GM12878 (cell line): Measurements from ENCODE around the gene PNPO. TPM values are rescaled to one million over a fixed set of nuclear protein-coding genes. Genes with fewer than 3 reads are reported as not detected.
"Not testable (repeated sequence)": the region's sequence is repeated elsewhere in the genome, so short reads cannot be mapped to it uniquely, and the experiment has no call there.

ENCODE experiments used
- ATAC-seq: fragments of 200-7000 bp; cut with Tn5 transposase; 3 replicates; pipeline ENCODE4 v1.9.1; 2020; ENCODE audit warnings: mild to moderate bottlenecking, moderate library complexity
- BruUV-seq: library from RNA; stranded (reverse); fragments of 400-500 nt; replicated peaks from 2 replicates; lab custom pipeline; 2021; lab: Mats Ljungman, UMichigan
- CTCF ChIA-PET: fragments of 300-600 bp; sonication (Branson Sonifier 250); formaldehyde crosslinking; extraction: SDS; loops from one replicate; lab custom pipeline; 2021; ENCODE audit warnings: inconsistent platforms; lab: Yijun Ruan, JAX
- POLR2A ChIA-PET: fragments of 350-600 bp; formaldehyde crosslinking; extraction: SDS; loops from one replicate; lab custom pipeline; 2021; ENCODE audit warnings: inconsistent platforms; lab: Charles Lee
- RAD21 ChIA-PET: fragments of 300-600 bp; sonication (Branson Sonifier 250); formaldehyde crosslinking; loops from one replicate; lab custom pipeline; 2023; ENCODE audit warnings: antibody characterized with exemption; ENCODE audit not compliant: unreplicated experiment; lab: Charles Lee
- SMC1A ChIA-PET: fragments of 300-600 bp; sonication (Branson Sonifier 250); formaldehyde crosslinking; loops from one replicate; lab custom pipeline; 2023; ENCODE audit not compliant: unreplicated experiment, uncharacterized antibody; lab: Charles Lee
- DNase-seq: peaks from one replicate; pipeline ENCODE4 v3.0.0-alpha.2; 2011; ENCODE audit warnings: low read depth, low spot score
- FAIRE-seq: peaks from 3 replicates; lab custom pipeline; 2011; peaks lifted over from hg19 to GRCh38; lab: Jason Lieb, UNC
- H2AFZ ChIP-seq: 2 replicates; pipeline ENCODE4 v1.6.0; 2011; ENCODE audit warnings: low read depth, low read length, control low read depth; ENCODE audit not compliant: control insufficient read depth
- H3K27ac ChIP-seq: 2 replicates; pipeline ENCODE4 v1.5.1; 2011; ENCODE audit warnings: control low read depth; ENCODE audit not compliant: control insufficient read depth, insufficient read depth
- H3K27me3 ChIP-seq, 2 experiments: replicated peaks in 1 of 2; 2 replicates each; pipeline versions ENCODE4 v1.6.0 to v1.6.1; 2011; ENCODE audit warnings: low read length in 1 of 2; ENCODE audit not compliant: control insufficient read depth in 2 of 2, insufficient read depth in 2 of 2
- H3K36me3 ChIP-seq, 2 experiments: 2 replicates each; pipeline ENCODE4 v1.5.1; 2011; ENCODE audit warnings: low read length in 1 of 2; ENCODE audit not compliant: control insufficient read depth in 2 of 2, insufficient read depth in 2 of 2
- H3K4me1 ChIP-seq: 2 replicates; pipeline ENCODE4 v1.6.1; 2011; ENCODE audit warnings: mild to moderate bottlenecking, low read length, moderate library complexity, mixed read lengths; ENCODE audit not compliant: control insufficient read depth, insufficient read depth
- H3K4me2 ChIP-seq: 2 replicates; pipeline ENCODE4 v1.6.0; 2011; ENCODE audit warnings: control low read depth; ENCODE audit not compliant: control insufficient read depth, insufficient read depth
- H3K4me3 ChIP-seq: fragments of 200-600 bp; sonication (generic); 2 replicates; pipeline ENCODE4 v1.5.1; 2016
- H3K79me2 ChIP-seq: 2 replicates; pipeline ENCODE4 v1.6.0; 2011; ENCODE audit warnings: low read length; ENCODE audit not compliant: control insufficient read depth, insufficient read depth
- H3K9ac ChIP-seq: 2 replicates; pipeline ENCODE4 v1.8.0; 2011; ENCODE audit warnings: low read length, control low read depth, mixed read lengths; ENCODE audit not compliant: control insufficient read depth, insufficient read depth
- H3K9me3 ChIP-seq: replicated peaks from 3 replicates; pipeline ENCODE4 v1.5.1; 2011; ENCODE audit warnings: mild to moderate bottlenecking, low read length; ENCODE audit not compliant: control insufficient read depth, insufficient read depth
- H4K20me1 ChIP-seq: 2 replicates; pipeline ENCODE4 v1.6.0; 2011; ENCODE audit not compliant: control insufficient read depth, insufficient read depth
- BCL3 ChIP-seq: IDR thresholded peaks from 2 replicates; pipeline ENCODE4 v1.6.1; 2011; ENCODE audit warnings: borderline replicate concordance, low read depth, mild to moderate bottlenecking, moderate library complexity, low read length; ENCODE audit not compliant: insufficient read depth, poor library complexity, severe bottlenecking
- MLLT1 ChIP-seq: fragments of 450-650 bp; IDR thresholded peaks from 2 replicates; pipeline ENCODE4 v1.6.1; 2016; ENCODE audit warnings: mild to moderate bottlenecking
- MTA2 ChIP-seq: fragments of 450-650 bp; IDR thresholded peaks from 2 replicates; pipeline ENCODE4 v1.6.1; 2016; ENCODE audit warnings: low read depth, mild to moderate bottlenecking, moderate library complexity
- MYC ChIP-seq: IDR thresholded peaks from 2 replicates; pipeline ENCODE4 v1.6.1; 2011; ENCODE audit warnings: mild to moderate bottlenecking, low read length, moderate library complexity, inconsistent platforms; ENCODE audit not compliant: insufficient read depth, insufficient replicate concordance, insufficient read length, severe bottlenecking
- NKRF ChIP-seq: fragments of 450-650 bp; conservative IDR thresholded peaks from 2 replicates; pipeline ENCODE4 v1.6.1; 2017; ENCODE audit warnings: mild to moderate bottlenecking, moderate library complexity
- POLR2A ChIP-seq: IDR thresholded peaks from 2 replicates; pipeline ENCODE4 v1.6.1; 2011; ENCODE audit warnings: low read depth, mild to moderate bottlenecking, low read length
- RAD21 ChIP-seq: IDR thresholded peaks from 2 replicates; pipeline ENCODE4 v1.6.1; 2011; ENCODE audit warnings: mild to moderate bottlenecking, low read depth, low read length, moderate library complexity; ENCODE audit not compliant: insufficient read depth
- WGBS: methylation state at CpG from one replicate; pipeline ENCODE4 v1.1.6; 2016; ENCODE audit warnings: low lambda C conversion rate; ENCODE audit not compliant: insufficient replicate concordance, insufficient coverage; ENCODE audit errors: missing lambda C conversion rate; 5-methylcytosine and 5-hydroxymethylcytosine counted together
- in situ Hi-C: fragments of 300-500 bp; cut with MboI; formaldehyde crosslinking; loops from 9 replicates; pipeline ENCODE4 v1.14.3; 2018; ENCODE audit warnings: mixed read lengths
- intact Hi-C: fragments of 100-400 bp; cut with micrococcal nuclease; formaldehyde crosslinking; loops from one replicate; pipeline ENCODE4 v1.14.2; 2022; ENCODE audit not compliant: unreplicated experiment
- polyA plus RNA-seq, 11 experiments: library from polyadenylated mRNA; depleted of rRNA in 4 of 11; unstranded in 6 of 11; stranded (reverse) in 5 of 11; fragments of >200 nt; fragmentation: Nextera tagmentation in 4 of 11; fragmentation: Illumina TruSeq in 1 of 11; extraction: Ambion mirVana in 4 of 11; extraction: Trizol in 1 of 11; gene quantifications; 1 replicate in 1 of 11; 2 replicates in 10 of 11; pipeline versions ENCODE4 v1.2.1 to v1.2.3, GENCODE V29; 2011 to 2016; ENCODE audit warnings: inconsistent platforms in 2 of 11, missing spikeins in 2 of 11, low read depth in 1 of 11
- total RNA-seq, 4 experiments: library from RNA; depleted of rRNA in 3 of 4; stranded (reverse); fragments of >200 nt in 3 of 4; fragmentation: Illumina TruSeq in 1 of 4; extraction: Trizol in 1 of 4; gene quantifications; 2 replicates each; pipeline versions ENCODE4 v1.2.1 to v1.2.3, GENCODE V29; 2013 to 2021

Gene PNPO
- total and polyA plus RNA-seq, 10 of the 15 experiments (the other 5 are each of a cell fraction or from before 2014, with no cell fraction given) = 13.9 to 52.6 (median 37.3) TPM

GRCh38 chr17:47918991-47919390, 22.4 kb upstream of the PNPO start:
- no peak for FAIRE-seq
- POLR2A ChIA-PET = interaction anchor here (0.7 to 0.9 kb wide), 2 partner anchors 22 to 1094 kb away, joined by 3 read pairs; no protein-coding TSS in a partner anchor
- in situ Hi-C loops = no loop called here
- no peaks in the 10 kb centered on the region for H3K79me2 ChIP-seq
- CTCF ChIA-PET = interaction anchor here (0.6 to 1.2 kb wide), 5 partner anchors 16 to 1268 kb away, joined by 3 to 6 read pairs (median 4); no protein-coding TSS in a partner anchor
- WGBS = 96% methylated on average over 2 of the region's 2 CpGs
- H3K27me3 ChIP-seq = no peaks in the 10 kb centered on the region
- TF ChIP-seq POLR2A = no peak
- TF ChIP-seq RAD21 = no peak
- no peak for TF ChIP-seq NKRF
- TF ChIP-seq MTA2 = no peak
- TF ChIP-seq MYC = no peak
- no peak for TF ChIP-seq MLLT1
- no peak for TF ChIP-seq BCL3
- SMC1A ChIA-PET = interaction anchor here (1.2 to 2.2 kb wide), 3 partner anchors 9 to 174 kb away, joined by 3 to 5 read pairs (median 3); no protein-coding TSS in a partner anchor
- RAD21 ChIA-PET = no interaction called here
- H4K20me1 ChIP-seq = no peaks in the 10 kb centered on the region; the same call in 1 of the 2 replicates
- no peak overlapping the region for H3K9ac ChIP-seq
- H3K4me2 ChIP-seq = no peak overlapping the region
- no peaks in the 10 kb centered on the region for H3K4me1 ChIP-seq
- intact Hi-C loops = no loop called here
- no peak for ATAC-seq
- H3K4me3 ChIP-seq = no peak overlapping the region
- H3K9me3 ChIP-seq = no peaks in the 10 kb centered on the region
- no peak overlapping the region for H3K27ac ChIP-seq
- H2AFZ ChIP-seq = no peak overlapping the region
- DNase-seq = no peak
- BruUV-seq = no TSS peak
- H3K36me3 ChIP-seq = peaks cover 6 to 13% of the 10 kb centered on the region in 2 experiments; a peak in 3 of 4 replicates

GRCh38 chr17:47919889-47920288, 21.5 kb upstream of the PNPO start:
- WGBS = 93% methylated on average over 14 of the region's 14 CpGs
- H2AFZ ChIP-seq, in situ Hi-C loops, POLR2A ChIA-PET, H3K9me3 ChIP-seq, intact Hi-C loops, H3K4me2 ChIP-seq, FAIRE-seq, H3K9ac ChIP-seq, H3K79me2 ChIP-seq, H3K27me3 ChIP-seq, H3K27ac ChIP-seq, ATAC-seq, H4K20me1 ChIP-seq, DNase-seq, BruUV-seq, H3K4me3 ChIP-seq, H3K4me1 ChIP-seq: not testable (repeated sequence)
- ChIA-PET SMC1A (interaction anchor here (1.2 to 2.2 kb wide), 3 partner anchors 8 to 175 kb away, joined by 3 to 5 read pairs (median 3); no protein-coding TSS in a partner anchor), CTCF (interaction anchor here (0.6 to 1.8 kb wide), 3 partner anchors 17 to 255 kb away, joined by 3 to 5 read pairs (median 4); no protein-coding TSS in a partner anchor), RAD21 (interaction anchor here (0.6 kb wide), 1 partner anchor 8 kb away, joined by 3 read pairs; no protein-coding TSS in a partner anchor)
- peaks cover 6 to 13% of the 10 kb centered on the region in 2 experiments; a peak in 3 of 4 replicates for H3K36me3 ChIP-seq
